ENCODE measurements around the gene IQSEC2.

- TF ChIP-seq CTCF (IDR thresholded peaks at IDR 0.05) = no peak
- no peak for TF ChIP-seq POLR2A (IDR thresholded peaks at IDR 0.05)
Observed at GRCh38 chrX:53241558-53241957, 39.8 kb downstream of the IQSEC2 start.
